HUES48 (cell line): ENCODE measurements around the gene GAS7.

Experiments used
- H3K27ac ChIP-seq: one replicate; pipeline ENCODE4 v1.7.0; 2013; ENCODE audit warnings: low read depth, low read length, inconsistent platforms
- H3K27me3 ChIP-seq: 2 replicates; pipeline ENCODE4 v1.6.1; 2013; ENCODE audit warnings: mild to moderate bottlenecking, low read length; ENCODE audit not compliant: control insufficient read depth, insufficient read depth
- H3K36me3 ChIP-seq: 2 replicates; pipeline ENCODE4 v1.6.1; 2013; ENCODE audit warnings: low read length; ENCODE audit not compliant: control insufficient read depth, insufficient read depth
- H3K4me1 ChIP-seq: 2 replicates; pipeline ENCODE4 v1.6.1; 2013; ENCODE audit warnings: mild to moderate bottlenecking, low read length; ENCODE audit not compliant: control insufficient read depth, insufficient read depth
- H3K4me3 ChIP-seq: 2 replicates; pipeline ENCODE4 v1.5.1; 2013; ENCODE audit warnings: mild to moderate bottlenecking, low read depth, low read length
- H3K9ac ChIP-seq: 2 replicates; pipeline ENCODE4 v1.6.1; 2013; ENCODE audit warnings: mild to moderate bottlenecking, low read depth, low read length, moderate library complexity
- H3K9me3 ChIP-seq: 2 replicates; pipeline ENCODE4 v1.6.1; 2013; ENCODE audit warnings: low read length; ENCODE audit not compliant: control insufficient read depth, insufficient read depth

GAS7 gene

DNA sequence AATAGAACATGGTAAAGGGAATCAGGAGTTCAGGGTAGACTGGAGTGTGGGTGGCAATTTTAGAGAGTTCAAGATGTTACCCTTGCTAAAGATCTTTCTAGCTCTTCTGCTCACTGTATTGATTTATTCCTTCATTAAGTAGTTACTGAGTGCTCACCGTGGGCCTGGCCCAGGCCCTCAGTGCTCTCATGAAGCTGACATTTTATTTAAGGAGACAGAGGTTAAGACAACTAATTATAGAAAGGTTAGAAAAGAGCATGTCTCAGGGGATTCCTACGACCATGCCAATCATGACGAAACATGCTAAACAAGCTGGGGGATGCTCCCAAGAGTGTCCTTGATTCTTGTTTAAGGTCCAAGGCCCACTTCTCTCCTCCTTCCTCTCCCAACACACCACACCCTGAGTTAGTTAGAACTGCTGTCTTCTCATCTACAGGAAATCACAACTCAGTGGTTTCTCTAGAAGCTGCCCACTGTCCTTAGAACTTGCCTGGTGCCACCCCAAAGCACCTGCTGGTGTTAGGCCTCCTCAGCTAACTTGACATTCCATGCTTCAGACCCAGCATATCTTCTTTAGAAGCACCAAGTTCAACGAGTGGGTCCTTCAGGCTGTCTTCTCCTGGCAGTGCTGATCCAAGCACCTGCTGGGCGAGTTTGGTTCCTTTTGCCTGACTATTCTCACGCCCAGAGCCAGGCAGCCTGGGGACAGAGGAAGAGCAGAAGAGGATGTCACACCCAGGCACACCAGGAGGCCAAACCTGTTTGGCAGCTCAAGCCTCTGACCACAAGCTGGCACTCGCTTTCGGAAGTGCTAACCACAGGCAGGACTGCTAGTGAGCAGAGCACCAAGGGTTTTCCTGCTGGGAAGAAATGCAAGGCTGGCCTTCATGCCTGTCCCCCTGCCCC lies 79.0 kb downstream of the GAS7 start:
- no peak overlapping the region for H3K4me3 ChIP-seq
- no peak overlapping the region for H3K9ac ChIP-seq
- H3K9me3 ChIP-seq = no peaks in the 10 kb centered on the region
- no peaks in the 10 kb centered on the region for H3K36me3 ChIP-seq
- no peaks in the 10 kb centered on the region for H3K27me3 ChIP-seq
- no peak overlapping the region for H3K27ac ChIP-seq
- peaks cover 14% of the 10 kb centered on the region for H3K4me1 ChIP-seq

DNA sequence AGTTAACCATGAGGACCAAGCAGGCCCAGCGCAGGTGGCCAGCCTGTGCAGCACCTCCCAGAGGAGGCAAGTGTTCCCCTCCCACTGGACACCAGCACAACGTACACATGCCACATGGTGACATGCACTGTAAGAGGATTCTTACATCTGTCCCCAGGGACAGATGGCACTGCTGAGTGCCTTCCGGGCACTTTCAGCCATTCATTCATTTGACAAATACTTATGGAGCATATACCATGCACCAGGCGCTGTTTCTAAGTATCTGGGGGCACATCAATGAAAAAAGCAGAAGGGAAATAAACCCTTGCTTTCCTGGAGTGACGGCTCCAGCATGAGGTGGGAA lies 79.6 kb downstream of the GAS7 start:
- Histone ChIP-seq H3K9ac (no peak overlapping the region), H3K4me3 (no peak overlapping the region), H3K27ac (no peak overlapping the region), H3K4me1 (peaks cover 14% of the 10 kb centered on the region), H3K27me3 (no peaks in the 10 kb centered on the region), H3K9me3 (no peaks in the 10 kb centered on the region), H3K36me3 (no peaks in the 10 kb centered on the region)

DNA sequence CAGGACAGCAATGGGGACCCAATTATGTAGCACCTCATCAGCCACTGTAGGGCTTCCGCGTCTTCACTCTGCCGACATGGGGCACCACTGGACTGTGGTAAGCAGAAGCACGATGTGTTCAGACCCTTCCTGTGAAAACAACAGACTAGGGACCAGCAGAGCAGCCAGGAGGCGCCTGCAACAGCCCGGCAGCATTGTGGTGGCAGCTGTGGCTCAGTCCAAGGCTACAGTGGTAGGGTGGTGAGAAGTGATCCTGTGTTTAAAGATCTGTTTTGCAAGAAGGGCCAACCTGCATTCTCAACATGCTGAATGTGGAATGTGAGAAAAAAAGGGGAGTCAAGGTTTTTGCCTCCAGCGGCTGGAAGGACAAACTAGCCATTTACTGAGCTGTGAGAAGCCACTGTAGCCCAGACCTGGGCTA lies 80.8 kb downstream of the GAS7 start:
- H3K27me3 ChIP-seq = no peaks in the 10 kb centered on the region
- no peaks in the 10 kb centered on the region for H3K36me3 ChIP-seq
- H3K9ac ChIP-seq = no peak overlapping the region
- peaks cover 14% of the 10 kb centered on the region for H3K4me1 ChIP-seq
- no peak overlapping the region for H3K4me3 ChIP-seq
- H3K27ac ChIP-seq = peak overlapping the region; percentile 56
- H3K9me3 ChIP-seq = no peaks in the 10 kb centered on the region

- Histone ChIP-seq H3K4me1 (peaks cover 14% of the 10 kb centered on the region), H3K27me3 (no peaks in the 10 kb centered on the region), H3K27ac (no peak overlapping the region), H3K4me3 (no peak overlapping the region), H3K9ac (no peak overlapping the region), H3K36me3 (no peaks in the 10 kb centered on the region), H3K9me3 (no peaks in the 10 kb centered on the region)
Measured at GRCh38 chr17:10116753-10117420, 81.5 kb downstream of the GAS7 start.

DNA sequence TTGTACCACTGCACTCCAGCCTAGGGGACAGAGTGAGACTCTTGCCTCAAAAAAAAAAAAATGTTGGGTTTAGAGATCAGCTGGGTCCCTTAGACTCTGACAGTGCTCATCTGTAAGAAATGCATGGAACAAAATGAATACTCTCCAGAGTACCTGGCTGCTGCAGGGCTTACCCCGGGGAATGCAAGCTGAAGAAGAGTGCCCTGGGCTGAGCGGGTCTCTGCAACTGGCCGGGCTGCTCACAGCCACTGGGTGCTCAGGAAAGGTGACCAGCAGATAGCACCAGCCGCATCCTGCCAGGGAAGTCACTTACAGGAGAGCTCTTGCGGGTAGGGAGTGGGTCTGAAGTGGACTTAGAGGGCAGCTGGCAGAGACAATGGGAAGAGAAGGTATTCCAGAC lies 82.1 kb downstream of the GAS7 start:
- Histone ChIP-seq H3K27me3 (no peaks in the 10 kb centered on the region), H3K9ac (no peak overlapping the region), H3K4me3 (no peak overlapping the region), H3K27ac (no peak overlapping the region), H3K4me1 (peaks cover 14% of the 10 kb centered on the region), H3K9me3 (no peaks in the 10 kb centered on the region), H3K36me3 (no peaks in the 10 kb centered on the region)

DNA sequence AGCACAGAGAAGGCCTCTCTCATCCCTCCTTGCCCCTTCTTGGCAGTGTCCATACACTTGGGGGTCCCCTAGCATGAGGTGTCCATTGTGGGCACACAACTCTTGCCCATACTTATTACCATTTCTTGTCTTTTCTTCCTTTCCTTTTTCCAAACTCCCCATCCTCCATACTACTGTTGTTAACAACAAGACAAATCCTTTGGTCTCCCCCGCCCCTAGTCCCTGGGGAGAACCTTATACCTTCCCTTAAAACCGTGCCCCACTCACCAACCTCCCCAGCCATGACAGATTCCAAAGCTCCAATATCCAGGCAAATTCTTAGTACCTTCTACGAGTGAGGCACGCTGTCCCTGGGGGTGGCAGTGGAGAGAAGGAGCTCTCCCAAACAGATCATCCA lies 82.9 kb downstream of the GAS7 start:
- no peaks in the 10 kb centered on the region for H3K36me3 ChIP-seq
- H3K4me1 ChIP-seq = peaks cover 14% of the 10 kb centered on the region
- H3K27me3 ChIP-seq = no peaks in the 10 kb centered on the region
- H3K9me3 ChIP-seq = no peaks in the 10 kb centered on the region
- no peak overlapping the region for H3K27ac ChIP-seq
- no peak overlapping the region for H3K4me3 ChIP-seq
- H3K9ac ChIP-seq = no peak overlapping the region

DNA sequence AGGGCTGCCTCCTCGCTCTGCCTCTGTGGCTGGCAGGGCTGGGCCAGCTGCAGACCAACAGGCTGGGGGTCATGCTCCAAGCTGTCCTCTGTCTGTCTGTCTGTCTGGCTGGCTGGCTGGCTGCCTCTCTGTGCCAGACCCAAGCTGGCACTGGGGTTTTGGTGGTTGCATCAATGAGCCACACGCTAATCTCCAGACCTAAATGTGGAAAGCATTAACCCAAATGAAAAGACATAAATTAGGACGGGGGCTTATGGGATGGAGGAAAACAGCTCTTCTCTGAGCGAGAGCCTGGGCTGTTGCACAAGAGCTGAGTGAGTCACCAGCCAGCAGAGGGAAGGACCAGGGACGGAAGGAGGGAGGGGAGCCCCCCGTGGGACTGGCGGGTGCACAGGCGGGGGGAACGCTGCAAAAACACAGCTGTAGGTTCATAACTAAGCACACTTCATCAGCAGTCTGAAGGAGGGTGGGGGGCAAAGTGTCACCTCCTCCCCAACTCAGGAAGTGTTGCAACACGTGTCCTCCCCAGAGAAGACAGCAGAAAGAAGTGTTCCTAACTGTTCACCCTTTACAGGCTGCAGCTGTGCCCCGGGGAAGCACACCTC lies 83.4 kb downstream of the GAS7 start:
- no peak overlapping the region for H3K4me3 ChIP-seq
- H3K9me3 ChIP-seq = no peaks in the 10 kb centered on the region
- H3K9ac ChIP-seq = no peak overlapping the region
- no peaks in the 10 kb centered on the region for H3K36me3 ChIP-seq
- no peaks in the 10 kb centered on the region for H3K27me3 ChIP-seq
- H3K4me1 ChIP-seq = peaks cover 14% of the 10 kb centered on the region
- no peak overlapping the region for H3K27ac ChIP-seq

GRCh38 chr17:10112962-10113361 lies 85.4 kb downstream of the GAS7 start:
- no peak overlapping the region for H3K9ac ChIP-seq
- no peak overlapping the region for H3K27ac ChIP-seq
- no peaks in the 10 kb centered on the region for H3K36me3 ChIP-seq
- peaks cover 4% of the 10 kb centered on the region for H3K4me1 ChIP-seq
- no peak overlapping the region for H3K4me3 ChIP-seq
- no peaks in the 10 kb centered on the region for H3K27me3 ChIP-seq
- H3K9me3 ChIP-seq = no peaks in the 10 kb centered on the region

DNA sequence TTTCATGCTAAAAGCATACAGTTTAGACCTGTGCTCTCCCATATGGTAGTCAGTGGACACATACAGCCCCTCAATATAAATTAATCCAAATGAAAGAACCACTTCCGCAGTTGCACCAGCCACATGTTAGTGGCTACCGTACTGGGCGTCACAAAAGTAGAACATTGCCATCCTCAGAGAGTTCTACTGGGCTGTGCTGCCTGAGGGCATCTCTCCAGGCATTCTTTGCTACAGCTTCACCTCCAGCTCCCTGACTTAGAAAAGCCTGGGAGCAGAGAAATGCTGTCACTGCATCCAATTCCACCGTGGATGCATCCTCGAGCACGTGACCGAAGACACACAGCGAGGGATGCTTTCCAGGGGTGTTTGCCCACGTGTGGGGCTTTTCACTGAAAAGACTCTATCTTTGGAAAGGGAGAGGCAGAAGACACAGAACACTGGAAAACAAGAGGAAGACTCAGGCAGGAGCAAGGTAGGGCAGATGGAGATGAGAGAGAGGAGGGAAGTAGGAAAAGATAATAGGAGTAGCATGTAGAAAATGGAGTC lies 86.4 kb downstream of the GAS7 start:
- Histone ChIP-seq H3K9me3 (no peaks in the 10 kb centered on the region), H3K4me3 (no peak overlapping the region), H3K27me3 (no peaks in the 10 kb centered on the region), H3K27ac (no peak overlapping the region), H3K36me3 (no peaks in the 10 kb centered on the region), H3K9ac (no peak overlapping the region), H3K4me1 (no peaks in the 10 kb centered on the region)

DNA sequence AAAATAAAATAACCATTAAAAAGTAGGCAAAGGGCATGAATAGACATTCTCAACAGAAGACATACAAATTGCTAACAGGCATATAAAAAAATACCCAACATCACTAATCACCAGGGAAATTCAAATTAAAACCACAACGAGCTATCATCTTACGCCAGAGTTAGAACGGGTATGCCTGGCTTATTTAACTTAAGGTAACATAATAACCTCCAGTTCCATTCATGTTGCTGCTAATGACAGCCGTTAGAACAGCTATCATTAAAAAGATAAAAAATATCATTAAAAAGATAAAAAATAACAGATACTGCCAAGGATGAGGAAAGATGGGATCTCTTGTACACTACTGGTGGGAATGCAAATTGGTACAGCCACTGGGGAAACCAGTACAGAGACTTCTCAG lies 89.3 kb downstream of the GAS7 start:
- no peaks in the 10 kb centered on the region for H3K4me1 ChIP-seq
- no peaks in the 10 kb centered on the region for H3K9me3 ChIP-seq
- no peaks in the 10 kb centered on the region for H3K36me3 ChIP-seq
- H3K27me3 ChIP-seq = no peaks in the 10 kb centered on the region
- H3K27ac ChIP-seq = no peak overlapping the region
- no peak overlapping the region for H3K4me3 ChIP-seq
- H3K9ac ChIP-seq = no peak overlapping the region
